Cardiac fibroblast (primary cell): ENCODE measurements around the gene TMEM181.

ENCODE experiments used
- DNase-seq, 2 donors: peaks; one replicate each; pipeline versions ENCODE4 v3.0.0 to v3.0.0-alpha.2; 2010; ENCODE audit warnings: low read depth in 2 of 2
- H3K4me3 ChIP-seq, 2 donors: replicated peaks in 1 of 2; 1 replicate in 1 of 2; 2 replicates in 1 of 2; pipeline ENCODE4 v1.5.1; 2011; ENCODE audit warnings: low read depth in 2 of 2, low read length in 2 of 2, mild to moderate bottlenecking in 2 of 2, moderate library complexity in 1 of 2
- CTCF ChIP-seq: IDR thresholded peaks from one replicate; pipeline ENCODE4 v1.5.1; 2011; ENCODE audit warnings: low read depth, mild to moderate bottlenecking, low read length, inconsistent platforms

TMEM181 gene

GRCh38 chr6:158624684-158625682 is 65.1 kb downstream of the TMEM181 start:
- H3K4me3 ChIP-seq, result no peak overlapping the region
- no peak for TF ChIP-seq CTCF
- no peak for DNase-seq

- TF ChIP-seq CTCF, result no peak
- DNase-seq, result no peak
- no peak overlapping the region for H3K4me3 ChIP-seq
These were observed 66.0 kb downstream of the TMEM181 start for GRCh38 chr6:158625881-158626305.

- H3K4me3 ChIP-seq, result no peak overlapping the region
- TF ChIP-seq CTCF, result no peak
- DNase-seq, result no peak
These were observed 66.7 kb downstream of the TMEM181 start for GRCh38 chr6:158626360-158627167.

GRCh38 chr6:158627168-158627939 is 67.5 kb downstream of the TMEM181 start:
- H3K4me3 ChIP-seq, result no peak overlapping the region
- TF ChIP-seq CTCF, result no peak
- DNase-seq, result no peak

- no peak for TF ChIP-seq CTCF
- H3K4me3 ChIP-seq, result no peak overlapping the region
- no peak for DNase-seq
These were observed 68.0 kb downstream of the TMEM181 start for GRCh38 chr6:158627940-158628211.

GRCh38 chr6:158628542-158628941 is 68.7 kb downstream of the TMEM181 start:
- no peak overlapping the region for H3K4me3 ChIP-seq
- no peak for TF ChIP-seq CTCF
- no peak for DNase-seq
